Nephron (organoid): ENCODE data around the gene CEPT1.
A peak's percentile ranks its signal among the peaks of the same experiment; 100 is the strongest.

Experiments
- H3K27ac Mint-ChIP-seq, 3 experiments: 2 replicates each; pipeline ENCODE4 v1.8.0; 2020; ENCODE audit warnings: mixed read lengths in 3 of 3, mild to moderate bottlenecking in 2 of 3, moderate library complexity in 1 of 3
- H3K27me3 Mint-ChIP-seq: 2 replicates; pipeline ENCODE4 v1.8.0; 2021; ENCODE audit warnings: low read depth, mild to moderate bottlenecking, moderate library complexity, mixed read lengths
- H3K36me3 Mint-ChIP-seq: 2 replicates; pipeline ENCODE4 v1.8.0; 2020; ENCODE audit warnings: low read depth, mixed read lengths
- H3K4me1 Mint-ChIP-seq: 2 replicates; pipeline ENCODE4 v1.8.0; 2020; ENCODE audit warnings: mixed read lengths
- H3K4me3 Mint-ChIP-seq, 3 experiments: 2 replicates each; pipeline ENCODE4 v1.8.0; 2020; ENCODE audit warnings: mild to moderate bottlenecking in 3 of 3, mixed read lengths in 3 of 3, moderate library complexity in 2 of 3
- H3K9me3 Mint-ChIP-seq: 2 replicates; pipeline ENCODE4 v1.8.0; 2020; ENCODE audit warnings: mixed read lengths
- CTCF ChIP-seq, 3 experiments: fragments of 200-600 bp; sonication (generic); IDR thresholded peaks; one replicate each; pipeline ENCODE4 v1.5.0; 2021; ENCODE audit warnings: antibody characterized with exemption in 3 of 3; ENCODE audit not compliant: unreplicated experiment in 3 of 3

CEPT1 gene

GRCh38 chr1:111179968-111180533, 40.0 kb downstream of the CEPT1 start:
- no peak for TF ChIP-seq CTCF (IDR thresholded peaks at IDR 0.05; ENCODE audit: unreplicated experiment in 3 of 3)
- no peaks in the 10 kb centered on the region for H3K27me3 Mint-ChIP-seq
- H3K9me3 Mint-ChIP-seq, result no peaks in the 10 kb centered on the region
- H3K27ac Mint-ChIP-seq, result no peak overlapping the region
- H3K36me3 Mint-ChIP-seq, result peaks cover 60% of the 10 kb centered on the region
- H3K4me1 Mint-ChIP-seq, result no peaks in the 10 kb centered on the region
- no peak overlapping the region for H3K4me3 Mint-ChIP-seq

GRCh38 chr1:111182052-111182451, 42.0 kb downstream of the CEPT1 start:
- Mint-ChIP-seq H3K27ac (no peak overlapping the region), H3K9me3 (no peaks in the 10 kb centered on the region), H3K27me3 (no peaks in the 10 kb centered on the region), H3K4me1 (no peaks in the 10 kb centered on the region), H3K4me3 (no peak overlapping the region), H3K36me3 (peaks cover 62% of the 10 kb centered on the region)
- no peak for TF ChIP-seq CTCF (IDR thresholded peaks at IDR 0.05; ENCODE audit: unreplicated experiment in 3 of 3)

- no peak overlapping the region for H3K27ac Mint-ChIP-seq
- no peak for TF ChIP-seq CTCF (IDR thresholded peaks at IDR 0.05; ENCODE audit: unreplicated experiment in 3 of 3)
- no peaks in the 10 kb centered on the region for H3K9me3 Mint-ChIP-seq
- peaks cover 67% of the 10 kb centered on the region for H3K36me3 Mint-ChIP-seq
- H3K4me3 Mint-ChIP-seq, result no peak overlapping the region
- H3K4me1 Mint-ChIP-seq, result no peaks in the 10 kb centered on the region
- no peaks in the 10 kb centered on the region for H3K27me3 Mint-ChIP-seq
These were observed 43.5 kb downstream of the CEPT1 start for GRCh38 chr1:111183308-111184069.

- no peak for TF ChIP-seq CTCF (IDR thresholded peaks at IDR 0.05; ENCODE audit: unreplicated experiment in 3 of 3)
- H3K9me3 Mint-ChIP-seq, result no peaks in the 10 kb centered on the region
- H3K4me3 Mint-ChIP-seq, result no peak overlapping the region
- no peaks in the 10 kb centered on the region for H3K4me1 Mint-ChIP-seq
- H3K27me3 Mint-ChIP-seq, result no peaks in the 10 kb centered on the region
- H3K36me3 Mint-ChIP-seq, result peaks cover 71% of the 10 kb centered on the region
- H3K27ac Mint-ChIP-seq, result no peak overlapping the region
These were observed 44.6 kb downstream of the CEPT1 start for GRCh38 chr1:111184663-111185062.

GRCh38 chr1:111190931-111191451, 51.0 kb downstream of the CEPT1 start:
- H3K27ac Mint-ChIP-seq, result peak overlapping the region in 1 of 3 experiments; percentile 26
- H3K9me3 Mint-ChIP-seq, result no peaks in the 10 kb centered on the region
- H3K27me3 Mint-ChIP-seq, result no peaks in the 10 kb centered on the region
- no peak for TF ChIP-seq CTCF (IDR thresholded peaks at IDR 0.05; ENCODE audit: unreplicated experiment in 3 of 3)
- peaks cover 32% of the 10 kb centered on the region for H3K36me3 Mint-ChIP-seq
- no peak overlapping the region for H3K4me3 Mint-ChIP-seq
- H3K4me1 Mint-ChIP-seq, result no peaks in the 10 kb centered on the region
